NB4 (cell line): Measurements from ENCODE around the gene ZBTB42.

ENCODE experiments used
- CTCF ChIP-seq: IDR thresholded peaks from one replicate; pipeline ENCODE4 v1.5.1; 2012; ENCODE audit warnings: low read depth, low read length
- MYC ChIP-seq: IDR thresholded peaks from 2 replicates; pipeline ENCODE4 v1.6.1; 2011; ENCODE audit warnings: low read depth, low read length

- TF ChIP-seq CTCF, result no peak
- TF ChIP-seq MYC, result no peak
Measured at GRCh38 chr14:104804481-104805325, 3.8 kb downstream of the ZBTB42 start.
